ENCODE data around the gene NFE2L2.
A peak's percentile ranks its signal among the peaks of the same experiment; 100 is the strongest.
"Not testable (repeated sequence)": the region's sequence is repeated elsewhere in the genome, so short reads cannot be mapped to it uniquely, and the experiment has no call there.

NFE2L2 gene

DNA sequence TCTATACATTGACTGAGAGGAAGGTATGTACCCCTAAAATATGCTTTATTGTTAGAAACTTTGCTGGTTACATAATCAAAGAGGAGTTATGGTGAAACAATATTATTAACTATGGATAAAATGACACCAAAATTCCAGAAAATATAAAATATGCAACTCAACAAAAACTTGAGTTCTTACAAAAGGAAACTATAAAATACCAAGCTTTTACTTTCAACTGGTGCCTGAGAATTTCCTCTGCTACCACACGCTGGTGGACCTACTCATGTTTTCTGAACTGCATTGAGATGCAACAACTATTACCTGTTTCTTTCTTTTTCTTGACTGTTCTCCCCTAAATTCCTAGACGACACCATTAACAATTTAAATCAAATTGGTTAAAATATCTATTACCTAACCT lies 8.2 kb upstream of the NFE2L2 start:
- no peaks in the 10 kb centered on the region for H3K9me3 Mint-ChIP-seq
- no peak overlapping the region for H3K4me3 Mint-ChIP-seq
- H3K27me3 Mint-ChIP-seq = no peaks in the 10 kb centered on the region
- H3K36me3 Mint-ChIP-seq (ENCODE audit: insufficient read depth) = no peaks in the 10 kb centered on the region
- ATAC-seq (replicated peaks; ENCODE audit: extremely low read depth, poor library complexity, severe bottlenecking) = no peak
- H3K4me1 Mint-ChIP-seq = no peaks in the 10 kb centered on the region
- no peak for DNase-seq (ENCODE audit: low spot score in 2 of 2)
- no peak overlapping the region for H3K27ac Mint-ChIP-seq (ENCODE audit: low read depth)

DNA sequence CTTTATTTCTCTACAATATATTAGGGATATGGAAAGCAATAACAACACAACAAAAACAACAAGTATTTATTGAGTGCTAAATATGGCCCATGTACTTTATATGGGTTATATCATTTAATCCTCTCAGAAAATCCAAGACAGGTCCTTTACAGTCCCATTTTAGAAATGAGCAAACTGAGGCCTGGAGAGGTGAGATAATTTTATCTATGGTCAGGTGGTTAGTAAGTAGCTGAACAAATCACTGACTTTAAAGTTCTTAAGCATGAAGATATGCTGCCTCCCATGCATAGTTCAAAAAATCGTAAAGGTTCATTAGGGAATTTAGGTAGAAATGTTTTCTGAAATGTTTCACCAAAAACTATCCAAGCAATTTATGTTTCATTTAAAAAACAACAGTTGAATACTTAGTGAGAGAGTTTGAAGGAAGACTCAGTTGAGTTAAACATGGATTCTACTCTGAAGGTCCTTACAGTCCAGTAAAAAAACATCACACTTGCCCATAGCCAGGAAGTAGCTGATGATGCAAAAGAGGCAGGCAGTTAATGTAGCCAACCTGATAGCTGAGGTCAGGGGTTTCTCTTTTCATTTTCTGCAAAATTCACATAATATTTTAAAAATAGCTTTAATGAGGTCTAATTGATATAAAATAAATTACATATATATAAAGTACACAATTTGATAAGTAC lies 7.6 kb upstream of the NFE2L2 start:
- no peak overlapping the region for H3K4me3 Mint-ChIP-seq
- H3K9me3 Mint-ChIP-seq = no peaks in the 10 kb centered on the region
- H3K27me3 Mint-ChIP-seq = no peaks in the 10 kb centered on the region
- no peaks in the 10 kb centered on the region for H3K4me1 Mint-ChIP-seq
- H3K36me3 Mint-ChIP-seq (ENCODE audit: insufficient read depth) = no peaks in the 10 kb centered on the region
- ATAC-seq (replicated peaks; ENCODE audit: extremely low read depth, poor library complexity, severe bottlenecking) = no peak
- no peak overlapping the region for H3K27ac Mint-ChIP-seq (ENCODE audit: low read depth)
- DNase-seq (ENCODE audit: low spot score in 2 of 2) = no peak

DNA sequence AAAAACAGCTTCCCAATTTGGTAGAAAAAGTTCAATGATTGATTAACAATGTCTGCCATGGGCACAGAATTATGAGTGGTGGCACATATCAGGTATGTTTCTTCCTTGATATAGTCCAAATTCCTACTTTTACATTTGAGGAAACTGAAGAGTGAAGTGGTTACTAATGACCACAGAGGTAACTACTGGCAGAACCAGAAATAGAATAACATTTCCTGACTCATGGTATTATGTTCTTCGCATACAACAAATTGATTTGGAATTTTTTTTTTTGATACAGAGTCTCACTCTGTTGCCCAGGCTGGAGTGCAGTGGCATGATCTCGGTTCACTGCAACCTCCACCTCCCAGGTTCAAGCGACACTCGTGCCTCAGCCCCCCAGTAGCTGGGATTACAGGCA lies 6.0 kb upstream of the NFE2L2 start:
- H3K36me3 Mint-ChIP-seq (ENCODE audit: insufficient read depth) = peaks cover 2% of the 10 kb centered on the region
- H3K4me3 Mint-ChIP-seq = no peak overlapping the region
- no peaks in the 10 kb centered on the region for H3K27me3 Mint-ChIP-seq
- H3K27ac Mint-ChIP-seq (ENCODE audit: low read depth) = no peak overlapping the region
- ATAC-seq (replicated peaks; ENCODE audit: extremely low read depth, poor library complexity, severe bottlenecking) (no peak), DNase-seq (ENCODE audit: low spot score in 2 of 2) (no peak)
- H3K4me1 Mint-ChIP-seq = peaks cover 7% of the 10 kb centered on the region
- H3K9me3 Mint-ChIP-seq = no peaks in the 10 kb centered on the region

DNA sequence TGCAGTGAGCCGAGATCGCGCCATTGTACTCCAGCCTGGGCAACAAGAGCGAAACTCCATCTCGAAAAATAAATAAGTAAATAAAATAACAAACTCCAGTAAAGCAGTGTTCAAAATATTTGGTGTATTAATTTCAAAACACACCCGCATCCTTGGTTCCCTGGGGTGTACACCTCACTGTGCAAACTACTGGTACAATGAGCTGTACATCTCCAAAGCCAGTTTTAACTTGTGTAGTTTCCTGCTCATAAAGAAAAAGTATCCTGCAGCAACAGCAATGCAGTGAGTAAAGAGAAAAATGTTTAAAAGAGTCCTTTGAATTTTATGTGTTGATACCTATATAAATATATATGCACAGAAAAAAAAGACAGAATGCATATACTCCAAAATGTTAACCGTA lies 4.4 kb upstream of the NFE2L2 start:
- H3K27me3 Mint-ChIP-seq = no peaks in the 10 kb centered on the region
- no peak overlapping the region for H3K4me3 Mint-ChIP-seq
- H3K9me3 Mint-ChIP-seq = no peaks in the 10 kb centered on the region
- no peak for ATAC-seq (replicated peaks; ENCODE audit: extremely low read depth, poor library complexity, severe bottlenecking)
- peaks cover 10% of the 10 kb centered on the region for H3K36me3 Mint-ChIP-seq (ENCODE audit: insufficient read depth)
- H3K4me1 Mint-ChIP-seq = peaks cover 7% of the 10 kb centered on the region
- DNase-seq (ENCODE audit: low spot score in 2 of 2) = no peak
- no peak overlapping the region for H3K27ac Mint-ChIP-seq (ENCODE audit: low read depth)

GRCh38 chr2:177268187-177268871 lies 3.8 kb upstream of the NFE2L2 start:
- H3K9me3 Mint-ChIP-seq = no peaks in the 10 kb centered on the region
- peaks cover 14% of the 10 kb centered on the region for H3K36me3 Mint-ChIP-seq (ENCODE audit: insufficient read depth)
- H3K4me3 Mint-ChIP-seq = no peak overlapping the region
- ATAC-seq (replicated peaks; ENCODE audit: extremely low read depth, poor library complexity, severe bottlenecking) = no peak
- no peak overlapping the region for H3K27ac Mint-ChIP-seq (ENCODE audit: low read depth)
- no peak for DNase-seq (ENCODE audit: low spot score in 2 of 2)
- no peaks in the 10 kb centered on the region for H3K27me3 Mint-ChIP-seq
- peaks cover 7% of the 10 kb centered on the region for H3K4me1 Mint-ChIP-seq

- peaks cover 19% of the 10 kb centered on the region for H3K36me3 Mint-ChIP-seq (ENCODE audit: insufficient read depth)
- H3K9me3 Mint-ChIP-seq; H3K27me3 Mint-ChIP-seq; H3K4me3 Mint-ChIP-seq; ATAC-seq (replicated peaks; ENCODE audit: extremely low read depth, poor library complexity, severe bottlenecking); DNase-seq (ENCODE audit: low spot score in 2 of 2): not testable (repeated sequence)
- H3K27ac Mint-ChIP-seq (ENCODE audit: low read depth) = peak overlapping the region; percentile 39
- peaks cover 15% of the 10 kb centered on the region for H3K4me1 Mint-ChIP-seq
Observed at GRCh38 chr2:177266955-177267354, 2.4 kb upstream of the NFE2L2 start.

DNA sequence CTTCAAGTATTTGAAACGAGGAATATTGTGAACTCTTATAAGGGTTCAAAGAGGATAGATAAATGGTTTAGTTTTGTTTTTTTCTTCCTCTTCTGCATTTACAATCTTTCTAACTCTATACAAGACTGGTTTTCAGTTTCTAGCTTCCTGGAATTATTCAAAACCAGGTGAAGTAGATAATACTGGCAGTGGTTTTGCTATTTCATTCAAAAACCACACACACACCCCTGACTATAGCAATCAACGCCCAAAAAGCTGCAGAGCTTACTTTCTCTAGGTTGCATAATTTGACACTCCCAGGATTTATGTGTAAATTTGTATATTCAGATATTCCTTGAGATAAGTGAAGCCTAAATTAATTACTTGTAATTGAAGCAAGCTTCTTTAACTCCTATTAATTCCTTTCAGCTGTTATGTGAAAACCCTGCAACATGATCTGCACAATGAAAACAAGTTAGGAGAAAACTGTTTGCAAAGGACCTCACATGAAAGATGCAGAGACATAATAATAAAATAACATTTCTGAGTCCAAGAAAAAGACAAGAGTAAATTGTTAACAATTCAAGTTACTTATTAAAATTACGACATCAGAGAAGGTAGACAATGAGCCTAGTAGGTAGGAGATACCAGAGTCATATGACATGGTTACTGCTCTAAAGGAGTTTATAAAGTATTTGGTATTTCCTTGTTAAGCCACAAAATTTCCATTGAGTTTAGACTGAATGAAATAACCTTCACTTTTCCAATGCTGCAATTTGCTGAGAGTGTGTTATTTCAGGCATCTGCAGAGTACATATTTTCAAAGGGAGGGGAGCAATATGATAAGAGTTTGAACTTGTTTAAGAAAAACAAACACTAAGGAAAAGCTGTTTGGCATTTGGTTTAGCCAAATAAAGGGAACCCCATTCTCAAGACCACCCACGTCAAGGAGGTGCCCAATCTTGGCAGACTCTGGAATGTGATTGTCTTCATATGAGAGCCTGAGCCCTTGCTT lies 1.6 kb upstream of the NFE2L2 start:
- peaks cover 22% of the 10 kb centered on the region for H3K36me3 Mint-ChIP-seq (ENCODE audit: insufficient read depth)
- no peaks in the 10 kb centered on the region for H3K27me3 Mint-ChIP-seq
- peak overlapping the region; percentile 93 for H3K27ac Mint-ChIP-seq (ENCODE audit: low read depth)
- ATAC-seq (replicated peaks; ENCODE audit: extremely low read depth, poor library complexity, severe bottlenecking) (no peak), DNase-seq (ENCODE audit: low spot score in 2 of 2) (no peak)
- H3K9me3 Mint-ChIP-seq = no peaks in the 10 kb centered on the region
- H3K4me1 Mint-ChIP-seq = peaks cover 23% of the 10 kb centered on the region
- H3K4me3 Mint-ChIP-seq = peak overlapping the region; percentile 84

DNA sequence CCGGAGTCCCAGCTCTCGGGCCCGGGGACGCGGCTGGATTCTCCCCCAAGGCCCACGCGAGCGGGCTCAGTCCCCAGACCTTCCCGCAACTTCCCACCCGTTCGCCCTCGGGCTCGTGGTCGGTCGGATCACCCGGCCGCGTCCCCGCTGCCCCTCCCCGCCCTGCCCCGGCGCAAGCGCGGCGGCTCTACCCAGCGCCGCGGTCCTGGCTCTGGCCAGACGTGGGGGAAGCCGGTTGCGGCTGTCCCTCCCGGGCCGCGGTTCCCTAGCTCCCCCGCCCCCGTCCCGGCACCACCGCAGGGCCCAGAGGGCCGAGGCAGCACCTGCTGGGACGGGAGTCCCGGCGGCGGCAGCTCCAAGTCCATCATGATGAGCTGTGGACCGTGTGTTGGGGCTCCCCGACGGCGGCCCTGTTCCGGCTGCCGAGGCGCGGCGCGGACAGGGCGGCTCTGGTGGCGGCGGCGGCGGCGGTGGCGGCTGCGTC lies 276 bp downstream of the NFE2L2 start:
- no peak for ATAC-seq (replicated peaks; ENCODE audit: extremely low read depth, poor library complexity, severe bottlenecking)
- no peak for DNase-seq (ENCODE audit: low spot score in 2 of 2)
- peak overlapping the region; percentile 84 for H3K4me3 Mint-ChIP-seq
- H3K9me3 Mint-ChIP-seq = no peaks in the 10 kb centered on the region
- peaks cover 23% of the 10 kb centered on the region for H3K36me3 Mint-ChIP-seq (ENCODE audit: insufficient read depth)
- no peaks in the 10 kb centered on the region for H3K27me3 Mint-ChIP-seq
- H3K4me1 Mint-ChIP-seq = peaks cover 33% of the 10 kb centered on the region
- peak overlapping the region; percentile 93 for H3K27ac Mint-ChIP-seq (ENCODE audit: low read depth)

- H3K9me3 Mint-ChIP-seq = no peaks in the 10 kb centered on the region
- peaks cover 39% of the 10 kb centered on the region for H3K4me1 Mint-ChIP-seq
Observed at GRCh38 chr2:177263451-177264208, 897 bp downstream of the NFE2L2 start.

DNA sequence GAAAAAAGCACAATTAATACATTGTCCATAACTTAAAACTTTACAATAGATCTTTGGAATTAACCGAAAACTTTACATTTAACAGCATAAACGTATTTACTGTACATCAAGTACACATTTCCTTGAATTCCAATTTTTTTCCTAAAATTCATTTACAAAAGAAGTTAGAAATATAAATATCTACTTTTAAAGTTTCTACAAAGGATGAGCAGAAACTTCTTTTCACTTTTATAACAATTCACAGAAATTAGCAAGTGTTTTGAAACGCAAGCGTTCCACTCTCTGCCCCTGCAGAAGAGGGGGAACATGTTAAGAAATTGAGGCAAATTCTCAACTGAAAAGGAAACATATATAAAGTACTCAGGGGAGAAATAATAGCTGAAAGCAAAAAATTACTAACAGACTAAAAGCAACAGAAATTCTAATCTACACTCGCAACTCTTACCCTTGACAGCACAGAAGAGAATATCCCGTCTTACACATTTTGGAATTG lies 1.5 kb downstream of the NFE2L2 start:
- Mint-ChIP-seq H3K36me3 (ENCODE audit: insufficient read depth) (peaks cover 23% of the 10 kb centered on the region), H3K4me3 (peak overlapping the region; percentile 84), H3K27ac (ENCODE audit: low read depth) (peak overlapping the region; percentile 86), H3K27me3 (no peaks in the 10 kb centered on the region), H3K9me3 (no peaks in the 10 kb centered on the region), H3K4me1 (peaks cover 46% of the 10 kb centered on the region)
- ATAC-seq (replicated peaks; ENCODE audit: extremely low read depth, poor library complexity, severe bottlenecking) (no peak), DNase-seq (ENCODE audit: low spot score in 2 of 2) (no peak)

More at GRCh38 chr2:177263451-177264208, 897 bp downstream of the NFE2L2 start:
- Mint-ChIP-seq H3K27ac (ENCODE audit: low read depth) (peak overlapping the region; percentile 86), H3K36me3 (ENCODE audit: insufficient read depth) (peaks cover 23% of the 10 kb centered on the region), H3K4me3 (peak overlapping the region; percentile 84), H3K27me3 (no peaks in the 10 kb centered on the region)
- DNase-seq (ENCODE audit: low spot score in 2 of 2) (peak; percentile 91 to 96), ATAC-seq (replicated peaks; ENCODE audit: extremely low read depth, poor library complexity, severe bottlenecking) (peak; percentile 71)

DNA sequence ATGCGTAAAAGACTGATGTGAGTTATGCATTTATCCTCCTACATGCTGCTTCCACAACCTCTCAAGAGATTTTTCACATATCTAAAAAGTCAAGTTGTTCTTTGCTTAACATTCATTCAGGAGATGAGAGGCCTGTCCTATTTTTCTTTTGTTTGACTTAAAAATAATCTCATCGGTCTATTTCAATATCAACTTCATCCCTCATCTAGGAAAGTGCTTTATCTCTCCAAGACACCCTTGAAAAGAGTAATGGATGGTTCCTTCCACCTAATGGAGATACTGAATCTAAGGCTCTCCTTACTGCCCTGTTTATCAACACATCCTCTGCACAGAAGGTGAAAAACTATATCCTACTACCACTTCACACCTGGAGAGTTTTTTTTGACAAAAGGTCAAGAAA lies 2.4 kb downstream of the NFE2L2 start:
- no peak for DNase-seq (ENCODE audit: low spot score in 2 of 2)

More for the DNA sequence above, 2.4 kb downstream of the NFE2L2 start:
- H3K36me3 Mint-ChIP-seq (ENCODE audit: insufficient read depth) = peaks cover 23% of the 10 kb centered on the region
- H3K4me1 Mint-ChIP-seq = peaks cover 55% of the 10 kb centered on the region
- peak overlapping the region; percentile 86 for H3K27ac Mint-ChIP-seq (ENCODE audit: low read depth)
- no peak for ATAC-seq (replicated peaks; ENCODE audit: extremely low read depth, poor library complexity, severe bottlenecking)
- H3K27me3 Mint-ChIP-seq = no peaks in the 10 kb centered on the region
- no peaks in the 10 kb centered on the region for H3K9me3 Mint-ChIP-seq
- peak overlapping the region; percentile 84 for H3K4me3 Mint-ChIP-seq

All from central memory CD8-positive, alpha-beta T cell (primary cell).